Measurements from ENCODE around the gene SETBP1.

- no peak for TF ChIP-seq CTCF (IDR thresholded peaks at IDR 0.05)
- TF ChIP-seq POLR2A (IDR thresholded peaks at IDR 0.05), result no peak
These were observed 258.3 kb downstream of the SETBP1 start for GRCh38 chr18:44938720-44939665.
